GM23338 (cell line): ENCODE results near the gene TMBIM6. TPM values are rescaled to one million over a fixed set of nuclear protein-coding genes. Genes with fewer than 3 reads are reported as not detected.
A peak's percentile ranks its signal among the peaks of the same experiment; 100 is the strongest.

ENCODE experiments used
- ATAC-seq: fragments of 200-7000 bp; cut with Tn5 transposase; 3 replicates; pipeline ENCODE4 v1.9.1; 2020
- DNase-seq: peaks from one replicate; pipeline ENCODE4 v3.0.0-alpha.2; 2015; ENCODE audit warnings: low spot score
- H2AFZ ChIP-seq: fragments of 200-600 bp; sonication (generic); 2 replicates; pipeline ENCODE4 v1.8.0; 2016; ENCODE audit warnings: antibody characterized with exemption, mild to moderate bottlenecking, moderate library complexity
- H3F3A ChIP-seq: fragments of 200-600 bp; sonication (generic); replicated peaks from 2 replicates; pipeline ENCODE4 v1.8.0; 2017; ENCODE audit warnings: antibody characterized with exemption, mixed run types, low read depth
- H3K27ac ChIP-seq: fragments of 200-600 bp; sonication (generic); 2 replicates; pipeline ENCODE4 v1.6.1; 2016; ENCODE audit warnings: low read depth
- H3K27me3 ChIP-seq: fragments of 200-600 bp; sonication (generic); 2 replicates; pipeline ENCODE4 v1.8.0; 2016; ENCODE audit warnings: mild to moderate bottlenecking, mixed run types, moderate library complexity; ENCODE audit not compliant: insufficient read depth
- H3K36me3 ChIP-seq: fragments of 200-600 bp; sonication (generic); 2 replicates; pipeline ENCODE4 v1.8.0; 2016; ENCODE audit warnings: mild to moderate bottlenecking; ENCODE audit not compliant: insufficient read depth
- H3K4me1 ChIP-seq: fragments of 200-600 bp; sonication (generic); 2 replicates; pipeline ENCODE4 v1.8.0; 2016; ENCODE audit warnings: mild to moderate bottlenecking, moderate library complexity; ENCODE audit not compliant: insufficient read depth
- H3K4me2 ChIP-seq: fragments of 200-600 bp; sonication (generic); 2 replicates; pipeline ENCODE4 v1.7.1; 2017; ENCODE audit warnings: mixed run types
- H3K4me3 ChIP-seq: fragments of 200-600 bp; sonication (generic); 2 replicates; pipeline ENCODE4 v1.6.1; 2016; ENCODE audit warnings: mixed run types
- H3K79me2 ChIP-seq: fragments of 200-600 bp; sonication (generic); replicated peaks from 2 replicates; pipeline ENCODE4 v1.8.0; 2017; ENCODE audit warnings: mild to moderate bottlenecking; ENCODE audit not compliant: insufficient read depth
- H3K9me2 ChIP-seq: fragments of 200-600 bp; sonication (generic); 2 replicates; pipeline ENCODE4 v1.8.0; 2017; ENCODE audit not compliant: insufficient read depth
- H4K20me1 ChIP-seq: fragments of 200-600 bp; sonication (generic); replicated peaks from 2 replicates; pipeline ENCODE4 v1.8.0; 2017; ENCODE audit warnings: mild to moderate bottlenecking; ENCODE audit not compliant: insufficient read depth
- H3K27ac Mint-ChIP-seq: 2 replicates; pipeline ENCODE4 v1.8.0; 2020; ENCODE audit warnings: inconsistent platforms, mild to moderate bottlenecking, moderate library complexity, mixed read lengths
- H3K27me3 Mint-ChIP-seq: 3 replicates; pipeline ENCODE4 v1.8.0; 2022; ENCODE audit warnings: low read depth, mild to moderate bottlenecking, moderate library complexity, mixed read lengths, inconsistent platforms; ENCODE audit not compliant: insufficient read depth, poor library complexity
- H3K36me3 Mint-ChIP-seq: 3 replicates; pipeline ENCODE4 v1.8.0; 2021; ENCODE audit warnings: low read depth, mild to moderate bottlenecking, inconsistent platforms, moderate library complexity, mixed read lengths
- H3K4me1 Mint-ChIP-seq: 3 replicates; pipeline ENCODE4 v1.8.0; 2020; ENCODE audit warnings: mild to moderate bottlenecking, inconsistent platforms, mixed read lengths
- H3K4me3 Mint-ChIP-seq: 3 replicates; pipeline ENCODE4 v1.8.0; 2021; ENCODE audit warnings: moderate library complexity, mild to moderate bottlenecking, inconsistent platforms, mixed read lengths
- H3K9me3 Mint-ChIP-seq: 3 replicates; pipeline ENCODE4 v1.8.0; 2020; ENCODE audit warnings: moderate library complexity, mild to moderate bottlenecking, inconsistent platforms, mixed read lengths
- CREB1 ChIP-seq: fragments of 250-450 bp; sonication (Bioruptor Pico); IDR thresholded peaks from 2 replicates; pipeline ENCODE4 v1.5.0; 2020; ENCODE audit warnings: low read depth, mild to moderate bottlenecking, moderate library complexity
- EZH2phosphoT487 ChIP-seq: fragments of 200-600 bp; sonication (generic); IDR thresholded peaks from one replicate; pipeline ENCODE4 v1.8.1; 2018; ENCODE audit warnings: antibody characterized with exemption; ENCODE audit not compliant: unreplicated experiment
- NANOG ChIP-seq: IDR thresholded peaks from 2 replicates; pipeline ENCODE4 v1.6.1; 2016; ENCODE audit warnings: antibody characterized with exemption, borderline replicate concordance
- POLR2AphosphoS5 ChIP-seq: IDR thresholded peaks from 2 replicates; pipeline ENCODE4 v1.6.1; 2016; ENCODE audit warnings: antibody characterized with exemption, low read depth
- STAT1 ChIP-seq: IDR thresholded peaks from one replicate; pipeline ENCODE4 v1.6.1; 2016; ENCODE audit warnings: antibody characterized with exemption; ENCODE audit not compliant: unreplicated experiment
- ZNF114 ChIP-seq: fragments of 250-450 bp; sonication (Bioruptor Pico); IDR thresholded peaks from 2 replicates; pipeline ENCODE4 v1.5.0; 2020; ENCODE audit warnings: mild to moderate bottlenecking, moderate library complexity
- long read RNA-seq: library from polyadenylated mRNA; unstranded; transcript quantifications from one replicate; pipeline ENCODE4 v2.0.0, GENCODE V29; 2020; ENCODE audit not compliant: unreplicated experiment
- polyA plus RNA-seq: library from polyadenylated mRNA; unstranded; fragments of >200 nt; fragmentation: Nextera tagmentation; extraction: Ambion mirVana; gene quantifications from 2 replicates; pipeline ENCODE4 v1.2.1, GENCODE V29; 2016
- total RNA-seq: library from RNA; depleted of rRNA; stranded (reverse); fragments of >200 nt; shearing (Covaris generic); gene quantifications from 2 replicates; pipeline ENCODE4 v1.2.3, GENCODE V29; 2014; rRNA removed
- TF ChIP-seq, protein P1 (sequence below), 2 experiments: fragments of 200-600 bp in 1 of 2; sonication (generic) in 1 of 2; conservative IDR thresholded peaks; 2 replicates each; pipeline versions ENCODE4 v1.5.1 to v1.6.1; 2016 to 2017; ENCODE audit warnings: antibody characterized with exemption in 2 of 2, low read depth in 2 of 2, mild to moderate bottlenecking in 2 of 2, moderate library complexity in 1 of 2
- TF ChIP-seq, protein P2 (sequence below): IDR thresholded peaks from 2 replicates; pipeline ENCODE4 v1.6.1; 2016; ENCODE audit warnings: antibody characterized with exemption

TMBIM6 gene, protein sequence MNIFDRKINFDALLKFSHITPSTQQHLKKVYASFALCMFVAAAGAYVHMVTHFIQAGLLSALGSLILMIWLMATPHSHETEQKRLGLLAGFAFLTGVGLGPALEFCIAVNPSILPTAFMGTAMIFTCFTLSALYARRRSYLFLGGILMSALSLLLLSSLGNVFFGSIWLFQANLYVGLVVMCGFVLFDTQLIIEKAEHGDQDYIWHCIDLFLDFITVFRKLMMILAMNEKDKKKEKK
- total RNA-seq (336 and 349 TPM in 2 replicates), polyA plus RNA-seq (240 and 245 TPM in 2 replicates)
- long read RNA-seq, transcript TMBIM6-201 (10 exons, 2,836 nt), result major isoform, 53 of 82 reads
- long read RNA-seq, partial matches to known transcripts, result 6 of 82 reads
- long read RNA-seq, other reads (novel, unspliced or antisense), result 17 of 82 reads

DNA sequence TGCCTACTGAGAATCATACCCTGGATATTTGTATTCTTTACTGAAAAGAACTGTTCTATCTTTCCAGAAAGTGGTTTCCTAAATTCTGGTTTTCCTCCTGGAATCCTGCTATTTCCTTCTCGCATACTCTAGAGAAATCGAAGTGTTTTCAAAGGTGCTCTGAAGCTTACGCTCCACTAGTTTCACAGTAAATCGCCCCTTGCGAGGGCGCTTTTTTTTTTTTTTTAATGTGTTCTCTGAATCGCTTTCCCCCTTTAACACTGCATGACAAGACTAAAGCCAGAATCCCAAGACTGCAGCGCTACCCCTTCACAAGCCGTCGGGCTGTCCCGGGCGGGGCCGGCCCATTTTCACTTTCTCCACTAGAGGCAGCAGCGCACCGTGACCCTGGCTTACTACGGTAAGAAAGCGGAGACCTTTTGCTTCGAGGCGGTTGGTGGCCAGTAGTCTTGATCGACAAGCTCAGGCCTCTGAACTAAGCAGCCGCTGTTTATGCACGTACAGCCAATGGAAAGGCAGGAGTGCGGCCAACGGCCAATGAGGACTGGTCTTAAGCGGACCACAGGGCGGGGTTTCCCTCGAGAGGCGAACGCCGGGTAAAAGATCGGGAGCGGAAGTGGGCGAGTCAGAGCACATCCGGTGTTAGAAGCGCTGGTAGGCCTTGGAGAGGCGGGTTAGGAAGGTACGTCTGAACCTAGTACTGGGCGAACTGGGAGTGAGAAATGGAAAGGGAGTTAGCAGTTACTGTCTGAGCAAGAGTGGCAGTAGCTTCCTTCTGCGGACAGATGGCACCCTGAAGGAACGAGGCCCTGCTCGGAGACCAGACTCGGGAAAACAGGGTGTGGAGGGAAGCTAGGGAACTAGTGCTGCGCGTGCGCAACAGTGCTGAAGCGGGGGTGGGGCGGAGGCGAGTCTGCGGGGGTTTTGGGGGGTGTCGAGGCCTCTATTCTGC, at the start of gene TMBIM6:
TMBIM6 (plus strand) TSS at position 628 of the 952 bp plus-strand sequence. CDS start 10,937 bp downstream, outside the sequence.
- H3K27me3 ChIP-seq, result no peaks in the 10 kb centered on the region
- H3K36me3 ChIP-seq, result no peaks in the 10 kb centered on the region
- Mint-ChIP-seq H3K27ac (peak within 1 kb of the TSS; percentile 99), H3K4me3 (peak within 1 kb of the TSS; percentile 97), H3K27me3 (peaks cover 8% of the 10 kb centered on the region), H3K36me3 (peaks cover 13% of the 10 kb centered on the region), H3K4me1 (peaks cover 21% of the 10 kb centered on the region), H3K9me3 (no peaks in the 10 kb centered on the region)
- H3K4me3 ChIP-seq, result peak within 1 kb of the TSS; percentile 80
- H3K27ac ChIP-seq, result peak within 1 kb of the TSS; percentile 84
- H3K79me2 ChIP-seq, result peaks cover 46% of the 10 kb centered on the region
- peaks cover 38% of the 10 kb centered on the region for H4K20me1 ChIP-seq
- DNase-seq (peak; percentile 100), ATAC-seq (peak; percentile 97)
- peaks cover 10% of the 10 kb centered on the region; the same call in 1 of the 2 replicates for H3K4me1 ChIP-seq
- H3K4me2 ChIP-seq, result peak within 1 kb of the TSS; percentile 95
- TF ChIP-seq, protein P1, sequence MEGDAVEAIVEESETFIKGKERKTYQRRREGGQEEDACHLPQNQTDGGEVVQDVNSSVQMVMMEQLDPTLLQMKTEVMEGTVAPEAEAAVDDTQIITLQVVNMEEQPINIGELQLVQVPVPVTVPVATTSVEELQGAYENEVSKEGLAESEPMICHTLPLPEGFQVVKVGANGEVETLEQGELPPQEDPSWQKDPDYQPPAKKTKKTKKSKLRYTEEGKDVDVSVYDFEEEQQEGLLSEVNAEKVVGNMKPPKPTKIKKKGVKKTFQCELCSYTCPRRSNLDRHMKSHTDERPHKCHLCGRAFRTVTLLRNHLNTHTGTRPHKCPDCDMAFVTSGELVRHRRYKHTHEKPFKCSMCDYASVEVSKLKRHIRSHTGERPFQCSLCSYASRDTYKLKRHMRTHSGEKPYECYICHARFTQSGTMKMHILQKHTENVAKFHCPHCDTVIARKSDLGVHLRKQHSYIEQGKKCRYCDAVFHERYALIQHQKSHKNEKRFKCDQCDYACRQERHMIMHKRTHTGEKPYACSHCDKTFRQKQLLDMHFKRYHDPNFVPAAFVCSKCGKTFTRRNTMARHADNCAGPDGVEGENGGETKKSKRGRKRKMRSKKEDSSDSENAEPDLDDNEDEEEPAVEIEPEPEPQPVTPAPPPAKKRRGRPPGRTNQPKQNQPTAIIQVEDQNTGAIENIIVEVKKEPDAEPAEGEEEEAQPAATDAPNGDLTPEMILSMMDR (conservative IDR thresholded peaks at IDR 0.05; ENCODE audit: low read depth in 2 of 2), result peak; percentile 81 to 91
- TF ChIP-seq EZH2phosphoT487, result no peak
- no peak for TF ChIP-seq ZNF114
- TF ChIP-seq, protein P2, sequence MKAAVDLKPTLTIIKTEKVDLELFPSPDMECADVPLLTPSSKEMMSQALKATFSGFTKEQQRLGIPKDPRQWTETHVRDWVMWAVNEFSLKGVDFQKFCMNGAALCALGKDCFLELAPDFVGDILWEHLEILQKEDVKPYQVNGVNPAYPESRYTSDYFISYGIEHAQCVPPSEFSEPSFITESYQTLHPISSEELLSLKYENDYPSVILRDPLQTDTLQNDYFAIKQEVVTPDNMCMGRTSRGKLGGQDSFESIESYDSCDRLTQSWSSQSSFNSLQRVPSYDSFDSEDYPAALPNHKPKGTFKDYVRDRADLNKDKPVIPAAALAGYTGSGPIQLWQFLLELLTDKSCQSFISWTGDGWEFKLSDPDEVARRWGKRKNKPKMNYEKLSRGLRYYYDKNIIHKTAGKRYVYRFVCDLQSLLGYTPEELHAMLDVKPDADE, result peak; percentile 92
- TF ChIP-seq POLR2AphosphoS5, result peak; percentile 100
- 0 out of 2 replicates have a peak, but pooled peaks have one; percentile 12 for TF ChIP-seq CREB1 (CRISPR knock-in tag)
- TF ChIP-seq STAT1, result no peak
- H2AFZ ChIP-seq, result peak within 1 kb of the TSS; percentile 77
- no peaks in the 10 kb centered on the region for H3K9me2 ChIP-seq
- 0 out of 2 replicates have a peak, but pooled peaks cover 3% of the 10 kb centered on the region for H3F3A ChIP-seq

DNA sequence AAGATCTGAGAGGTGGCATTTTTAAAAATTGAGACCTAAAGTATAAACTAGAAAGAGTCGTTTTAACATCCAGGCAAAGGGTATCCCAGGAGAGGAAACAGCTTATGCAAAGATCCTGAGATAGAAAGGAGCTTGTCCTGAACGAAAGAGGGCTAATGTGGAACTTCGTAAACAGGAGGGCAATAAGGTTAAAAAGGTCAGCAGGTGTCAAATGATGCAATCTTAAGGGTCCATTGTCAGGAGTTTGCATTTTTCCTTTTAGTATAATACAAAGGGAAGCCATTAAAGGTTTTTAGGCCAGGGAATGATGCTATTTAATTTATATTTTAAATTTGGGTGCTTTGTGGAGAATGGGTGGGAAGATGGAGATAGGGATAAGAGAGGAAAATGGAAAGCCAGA, 48.5 kb upstream of the TMBIM6 start:
- H2AFZ ChIP-seq, result no peak overlapping the region
- peaks cover 54% of the 10 kb centered on the region for H3K4me1 Mint-ChIP-seq
- H3K36me3 Mint-ChIP-seq, result peaks cover 5% of the 10 kb centered on the region
- no peaks in the 10 kb centered on the region; the same call in 2 of the 3 replicates for H3K9me3 Mint-ChIP-seq
- DNase-seq, result peak; percentile 73
- peak overlapping the region; percentile 26 for H3K4me2 ChIP-seq
- no peaks in the 10 kb centered on the region for H3K9me2 ChIP-seq
- peak; percentile 22; the same call in 2 of the 3 replicates for ATAC-seq
- H4K20me1 ChIP-seq, result 0 out of 2 replicates have a peak, but pooled peaks cover 4% of the 10 kb centered on the region
- peaks cover 60% of the 10 kb centered on the region for H3K4me1 ChIP-seq
- peaks cover 86% of the 10 kb centered on the region for H3K79me2 ChIP-seq
- 0 out of 2 replicates have a peak, but pooled peaks cover under 1% of the 10 kb centered on the region for H3F3A ChIP-seq
- peak overlapping the region; percentile 86 for H3K27ac Mint-ChIP-seq
- H3K36me3 ChIP-seq, result no peaks in the 10 kb centered on the region
- peak overlapping the region; percentile 92 for H3K27ac ChIP-seq
- no peak overlapping the region for H3K4me3 ChIP-seq
- H3K27me3 ChIP-seq, result no peaks in the 10 kb centered on the region
- 0 out of 2 replicates have a peak, but pooled peaks have one; percentile 32 for TF ChIP-seq NANOG
- TF ChIP-seq, protein P2, result no peak
- H3K27me3 Mint-ChIP-seq, result peaks cover 1% of the 10 kb centered on the region
- H3K4me3 Mint-ChIP-seq, result no peak overlapping the region; the same call in 2 of the 3 replicates
